LNCAP (cell line): ENCODE data around the gene TMEM59L.

Experiments
- CTCF ChIP-seq: fragments of 450-650 bp; IDR thresholded peaks from 2 replicates; pipeline ENCODE4 v1.5.1; 2017; ENCODE audit warnings: mild to moderate bottlenecking

Gene TMEM59L

DNA sequence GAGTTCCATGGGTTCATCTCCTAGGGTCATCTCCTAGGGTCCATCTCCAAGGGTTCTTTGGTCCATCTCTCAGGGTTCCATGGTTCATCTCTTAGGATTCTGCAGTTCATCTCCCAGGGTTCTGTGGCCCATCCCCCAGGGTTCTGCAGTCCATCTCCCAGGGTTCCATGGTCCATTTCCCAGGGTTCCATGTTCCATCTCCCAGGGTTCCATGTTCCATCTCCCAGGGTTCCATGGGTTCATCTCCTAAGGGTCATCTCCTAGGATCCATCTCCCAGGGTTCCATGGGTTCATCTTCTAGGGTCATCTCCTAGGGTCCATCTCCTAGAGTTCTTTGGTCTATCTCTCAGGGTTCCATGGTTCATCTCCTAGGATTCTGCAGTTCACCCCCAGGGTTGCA, 4.9 kb downstream of the TMEM59L start:
- TF ChIP-seq CTCF = no peak

GRCh38 chr19:18618236-18618635, 5.6 kb downstream of the TMEM59L start:
- no peak for TF ChIP-seq CTCF

DNA sequence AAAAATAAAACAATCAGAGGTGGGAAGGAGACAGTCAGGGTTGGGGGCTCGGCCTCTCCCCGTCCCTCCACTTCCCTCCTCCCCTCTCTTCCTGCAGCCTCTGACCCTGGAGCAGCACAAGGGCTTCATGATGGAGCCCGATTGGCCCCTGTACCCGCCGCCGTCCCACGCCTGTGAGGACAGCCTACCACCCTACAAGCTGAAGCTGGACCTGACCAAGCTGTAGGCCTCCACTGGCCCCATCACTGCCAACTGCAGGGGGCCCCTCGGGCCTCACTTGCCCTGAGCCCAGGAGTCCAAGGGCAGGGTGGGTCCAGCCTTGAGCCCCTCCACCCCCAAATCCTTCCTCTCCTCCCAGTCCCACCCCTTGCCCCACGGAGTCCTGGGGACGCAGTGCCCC, 7.6 kb downstream of the TMEM59L start:
- no peak for TF ChIP-seq CTCF

DNA sequence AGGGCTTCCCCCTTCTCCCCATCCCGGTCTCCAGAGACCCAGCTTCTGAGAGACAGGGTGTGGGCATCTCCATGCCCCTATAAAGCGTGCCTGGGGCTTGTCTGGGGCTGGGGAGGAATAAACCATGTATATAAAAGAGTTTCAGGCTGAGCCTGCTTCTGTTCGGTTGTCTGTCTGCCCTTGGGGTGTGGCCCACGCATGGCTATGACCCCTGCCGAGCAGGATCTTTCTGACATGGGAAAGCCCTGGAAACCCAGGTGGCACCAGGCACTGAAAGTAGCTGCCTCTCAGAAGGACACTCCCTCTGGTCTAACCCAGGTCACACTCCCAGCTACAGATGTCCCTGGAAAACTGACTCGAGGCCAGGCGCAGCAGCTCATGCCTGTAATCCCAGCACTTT, 8.2 kb downstream of the TMEM59L start:
- TF ChIP-seq CTCF = no peak

GRCh38 chr19:18626906-18627305, 14.2 kb downstream of the TMEM59L start:
- no peak for TF ChIP-seq CTCF

DNA sequence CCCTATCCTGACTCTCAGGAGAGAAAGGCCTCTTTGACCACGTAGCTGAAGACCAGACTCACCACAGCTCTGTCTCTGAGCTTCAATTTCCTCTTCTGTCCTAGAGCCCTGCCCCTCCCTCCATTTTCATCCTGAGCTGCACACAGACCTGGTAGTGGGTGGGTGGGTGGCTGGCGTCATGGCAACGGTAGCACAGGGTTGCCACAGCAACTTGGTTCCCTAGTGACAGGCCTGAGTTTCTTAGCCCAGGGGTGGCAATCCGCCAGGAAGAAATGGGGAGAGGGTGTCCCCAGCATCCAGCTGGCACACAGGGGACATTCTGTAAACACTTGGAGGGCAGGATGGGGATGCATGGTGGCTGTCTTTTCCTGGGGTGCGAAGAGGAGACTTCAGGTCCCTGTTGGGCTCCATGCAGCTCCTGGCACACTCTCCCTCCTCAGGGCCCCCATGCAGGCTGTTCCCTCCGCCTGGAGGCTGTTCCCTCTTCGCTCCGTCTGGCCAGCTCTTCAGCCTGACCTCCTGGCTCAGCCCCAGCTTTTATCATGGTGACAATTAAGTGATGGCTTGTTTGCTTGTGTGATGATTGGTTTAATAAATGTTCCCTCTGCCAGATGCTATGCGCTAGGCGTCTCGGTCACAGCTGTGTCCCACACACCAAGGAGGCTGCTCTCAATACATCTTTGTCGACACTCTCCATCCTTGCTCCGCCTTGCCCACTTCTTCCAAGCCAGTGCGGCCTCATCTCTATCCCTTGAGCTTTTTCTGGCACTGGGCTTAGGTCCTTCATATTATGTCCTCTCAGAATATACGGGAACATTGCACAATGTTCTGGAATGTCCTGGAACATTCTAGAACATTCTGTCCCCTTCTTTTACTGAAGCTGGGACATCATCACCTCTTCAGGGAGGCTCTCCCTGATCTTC, 16.8 kb downstream of the TMEM59L start:
- TF ChIP-seq CTCF = no peak

DNA sequence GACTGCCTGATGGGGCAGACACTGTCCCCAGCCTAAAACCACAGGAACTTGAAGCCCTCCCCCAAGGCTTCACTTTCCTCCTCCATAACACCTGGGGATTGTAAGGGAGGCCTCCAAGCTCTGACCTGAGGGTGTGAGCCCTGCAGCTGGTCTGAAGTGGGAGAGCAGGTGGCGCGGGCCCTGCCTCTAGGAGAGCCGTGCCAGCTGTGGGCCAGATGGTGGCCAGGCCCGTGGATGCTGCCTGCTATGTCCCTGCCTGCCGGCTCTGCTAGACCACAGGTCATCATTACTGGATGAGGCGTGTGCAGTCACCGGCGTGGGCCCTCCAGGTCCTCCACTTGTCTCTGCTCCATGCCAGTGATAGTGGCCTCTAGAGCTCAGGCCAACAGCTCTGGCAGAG, 20.7 kb downstream of the TMEM59L start:
- no peak for TF ChIP-seq CTCF
